Measurements from ENCODE around the gene LRP1. TPM values are rescaled to one million over a fixed set of nuclear protein-coding genes. Genes with fewer than 3 reads are reported as not detected.

LRP1 gene
- total and polyA plus RNA-seq, 2 experiments from 2014 or later, result 47.8 to 76.8 TPM

GRCh38 chr12:57190037-57190436, 61.8 kb downstream of the LRP1 start:
- no peak overlapping the region for H3K4me3 ChIP-seq
- no peak overlapping the region for H3K4me2 ChIP-seq
- H3K9me3 ChIP-seq (ENCODE audit: low read depth), result no peaks in the 10 kb centered on the region
- H3K9me2 ChIP-seq (replicated peaks; ENCODE audit: insufficient read depth), result no peaks in the 10 kb centered on the region
- 92% methylated on average over 6 of the region's 6 CpGs for WGBS (ENCODE audit: low lambda C conversion rate, missing lambda C conversion rate)
- H3K36me3 ChIP-seq (replicated peaks; ENCODE audit: insufficient read depth, low read depth), result no peaks in the 10 kb centered on the region
- no peaks in the 10 kb centered on the region for H4K20me1 ChIP-seq (ENCODE audit: insufficient read depth, poor library complexity, severe bottlenecking)
- no peak for DNase-seq (ENCODE audit: low spot score)
- no peak overlapping the region for H3K27ac ChIP-seq
- no peak for TF ChIP-seq EZH2 (IDR thresholded peaks at IDR 0.05; ENCODE audit: borderline replicate concordance)
- TF ChIP-seq, protein P1, sequence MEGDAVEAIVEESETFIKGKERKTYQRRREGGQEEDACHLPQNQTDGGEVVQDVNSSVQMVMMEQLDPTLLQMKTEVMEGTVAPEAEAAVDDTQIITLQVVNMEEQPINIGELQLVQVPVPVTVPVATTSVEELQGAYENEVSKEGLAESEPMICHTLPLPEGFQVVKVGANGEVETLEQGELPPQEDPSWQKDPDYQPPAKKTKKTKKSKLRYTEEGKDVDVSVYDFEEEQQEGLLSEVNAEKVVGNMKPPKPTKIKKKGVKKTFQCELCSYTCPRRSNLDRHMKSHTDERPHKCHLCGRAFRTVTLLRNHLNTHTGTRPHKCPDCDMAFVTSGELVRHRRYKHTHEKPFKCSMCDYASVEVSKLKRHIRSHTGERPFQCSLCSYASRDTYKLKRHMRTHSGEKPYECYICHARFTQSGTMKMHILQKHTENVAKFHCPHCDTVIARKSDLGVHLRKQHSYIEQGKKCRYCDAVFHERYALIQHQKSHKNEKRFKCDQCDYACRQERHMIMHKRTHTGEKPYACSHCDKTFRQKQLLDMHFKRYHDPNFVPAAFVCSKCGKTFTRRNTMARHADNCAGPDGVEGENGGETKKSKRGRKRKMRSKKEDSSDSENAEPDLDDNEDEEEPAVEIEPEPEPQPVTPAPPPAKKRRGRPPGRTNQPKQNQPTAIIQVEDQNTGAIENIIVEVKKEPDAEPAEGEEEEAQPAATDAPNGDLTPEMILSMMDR (IDR thresholded peaks at IDR 0.05; ENCODE audit: poor library complexity), result no peak
- TF ChIP-seq EZH2phosphoT487 (IDR thresholded peaks at IDR 0.05; ENCODE audit: low read depth, severe bottlenecking, unreplicated experiment), result no peak
- H3K27me3 ChIP-seq, result no peaks in the 10 kb centered on the region
- no peaks in the 10 kb centered on the region for H3K4me1 ChIP-seq (ENCODE audit: insufficient read depth)
- H3K79me2 ChIP-seq, result no peaks in the 10 kb centered on the region
- no peak overlapping the region for H2AFZ ChIP-seq

DNA sequence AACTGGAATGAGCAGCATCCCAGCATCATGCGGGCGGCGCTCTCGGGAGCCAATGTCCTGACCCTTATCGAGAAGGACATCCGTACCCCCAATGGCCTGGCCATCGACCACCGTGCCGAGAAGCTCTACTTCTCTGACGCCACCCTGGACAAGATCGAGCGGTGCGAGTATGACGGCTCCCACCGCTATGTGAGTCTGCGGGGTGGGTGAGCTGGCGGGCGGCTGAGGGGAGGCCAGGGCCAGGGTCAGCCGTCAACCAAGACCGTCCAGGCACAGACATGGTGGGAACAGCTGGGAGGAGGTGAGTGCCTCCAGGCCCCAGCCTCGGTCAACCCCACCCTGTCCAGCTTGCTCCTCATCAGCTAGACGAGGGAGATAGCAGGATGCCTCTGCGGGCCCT, 62.5 kb downstream of the LRP1 start:
- WGBS (ENCODE audit: low lambda C conversion rate, missing lambda C conversion rate), result 95% methylated on average over 23 of the region's 23 CpGs
- no peak for DNase-seq (ENCODE audit: low spot score)
- no peak overlapping the region for H2AFZ ChIP-seq
- no peaks in the 10 kb centered on the region for H3K79me2 ChIP-seq
- no peaks in the 10 kb centered on the region for H4K20me1 ChIP-seq (ENCODE audit: insufficient read depth, poor library complexity, severe bottlenecking)
- no peaks in the 10 kb centered on the region for H3K36me3 ChIP-seq (replicated peaks; ENCODE audit: insufficient read depth, low read depth)
- no peak overlapping the region for H3K4me2 ChIP-seq
- no peaks in the 10 kb centered on the region for H3K4me1 ChIP-seq (ENCODE audit: insufficient read depth)
- no peaks in the 10 kb centered on the region for H3K27me3 ChIP-seq
- H3K27ac ChIP-seq, result no peak overlapping the region
- TF ChIP-seq, protein P1 (IDR thresholded peaks at IDR 0.05; ENCODE audit: poor library complexity), result no peak
- TF ChIP-seq EZH2phosphoT487 (IDR thresholded peaks at IDR 0.05; ENCODE audit: low read depth, severe bottlenecking, unreplicated experiment), result no peak
- no peak for TF ChIP-seq EZH2 (IDR thresholded peaks at IDR 0.05; ENCODE audit: borderline replicate concordance)
- no peaks in the 10 kb centered on the region for H3K9me3 ChIP-seq (ENCODE audit: low read depth)
- no peak overlapping the region for H3K4me3 ChIP-seq
- no peaks in the 10 kb centered on the region for H3K9me2 ChIP-seq (replicated peaks; ENCODE audit: insufficient read depth)

GRCh38 chr12:57191410-57191809, 63.1 kb downstream of the LRP1 start:
- Histone ChIP-seq H3K4me2 (no peak overlapping the region), H2AFZ (no peak overlapping the region)
- 98% methylated on average over 7 of the region's 11 CpGs for WGBS (ENCODE audit: low lambda C conversion rate, missing lambda C conversion rate)

More at GRCh38 chr12:57191410-57191809, 63.1 kb downstream of the LRP1 start:
- Histone ChIP-seq H3K9me2 (replicated peaks; ENCODE audit: insufficient read depth) (no peaks in the 10 kb centered on the region), H4K20me1 (ENCODE audit: insufficient read depth, poor library complexity, severe bottlenecking) (no peaks in the 10 kb centered on the region), H3K4me1 (ENCODE audit: insufficient read depth) (no peaks in the 10 kb centered on the region), H3K9me3 (ENCODE audit: low read depth) (no peaks in the 10 kb centered on the region), H3K27me3 (no peaks in the 10 kb centered on the region), H3K36me3 (replicated peaks; ENCODE audit: insufficient read depth, low read depth) (no peaks in the 10 kb centered on the region), H3K4me3 (no peak overlapping the region), H3K27ac (no peak overlapping the region), H3K79me2 (no peaks in the 10 kb centered on the region)
- TF ChIP-seq EZH2phosphoT487 (IDR thresholded peaks at IDR 0.05; ENCODE audit: low read depth, severe bottlenecking, unreplicated experiment), result no peak
- no peak for TF ChIP-seq EZH2 (IDR thresholded peaks at IDR 0.05; ENCODE audit: borderline replicate concordance)
- TF ChIP-seq, protein P1 (IDR thresholded peaks at IDR 0.05; ENCODE audit: poor library complexity), result no peak
- no peak for DNase-seq (ENCODE audit: low spot score)
